IPS-11a (cell line): Measurements from ENCODE around the gene MYH7.
"Not testable (repeated sequence)": the region's sequence is repeated elsewhere in the genome, so short reads cannot be mapped to it uniquely, and the experiment has no call there.

Experiments
- H3K4me3 ChIP-seq: one replicate; pipeline ENCODE4 v1.5.1; 2013; ENCODE audit warnings: low read depth, low read length, control low read depth

MYH7 gene

DNA sequence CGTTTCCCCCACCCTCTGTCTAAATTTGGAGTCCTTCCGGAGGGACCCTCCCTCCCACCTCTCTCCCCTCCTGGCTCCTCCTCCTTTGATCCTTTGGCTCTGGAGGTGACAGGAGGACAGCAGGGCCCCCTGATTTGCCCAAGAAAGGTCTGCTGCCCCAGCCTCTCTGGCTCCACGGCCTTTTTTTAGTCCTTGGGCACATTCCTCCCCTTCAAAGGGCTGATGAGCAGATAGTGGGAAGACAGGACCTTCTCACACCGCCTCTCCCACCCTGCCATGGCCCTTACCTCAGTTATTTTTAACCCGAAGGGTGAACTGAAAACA, 27.2 kb downstream of the MYH7 start:
- no peak overlapping the region for H3K4me3 ChIP-seq

DNA sequence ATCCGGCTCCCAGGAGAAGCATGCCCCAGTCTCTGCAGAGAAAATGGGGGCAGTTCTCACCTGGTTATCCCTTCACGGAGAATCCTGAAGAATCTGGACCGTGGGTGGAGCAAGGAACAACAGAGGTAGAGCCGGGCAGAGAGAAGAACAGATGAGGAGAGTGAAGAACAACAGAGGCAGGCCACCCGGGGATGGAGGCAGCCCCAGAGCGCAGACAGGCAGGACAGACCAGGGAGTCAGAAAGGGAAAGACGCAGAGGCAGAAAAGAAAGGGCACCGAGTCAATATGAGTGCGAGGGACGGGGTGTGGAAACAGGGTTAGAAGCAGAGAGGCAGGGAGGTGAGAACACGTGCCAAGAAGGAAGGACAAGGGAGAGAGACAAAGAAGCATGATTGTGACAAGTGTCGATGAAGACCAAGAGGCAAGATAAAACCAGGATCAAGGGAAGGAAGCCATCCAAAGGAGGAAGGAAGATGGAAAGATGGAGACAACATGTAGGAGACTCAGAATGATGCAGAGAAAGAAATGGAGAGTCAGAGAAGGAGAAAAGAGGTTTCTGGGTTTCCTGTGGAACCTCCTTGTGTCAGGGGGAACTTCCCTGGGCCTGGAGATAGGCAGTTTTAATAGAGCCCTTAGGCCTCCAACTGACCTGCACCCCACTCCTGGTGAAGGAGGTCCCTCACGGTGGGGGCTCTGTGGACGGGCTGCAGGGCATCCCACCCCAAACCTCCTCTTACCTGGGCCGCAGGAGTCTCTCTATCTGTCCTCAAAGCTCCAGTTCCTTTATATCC, 27.7 kb downstream of the MYH7 start, which contains the start of gene MYH6:
MYH6 (minus strand) TSS at position 758 of the 791 bp plus-strand sequence. CDS start 1,050 bp downstream, outside the sequence.
- no peak within 1 kb of the TSS for H3K4me3 ChIP-seq

DNA sequence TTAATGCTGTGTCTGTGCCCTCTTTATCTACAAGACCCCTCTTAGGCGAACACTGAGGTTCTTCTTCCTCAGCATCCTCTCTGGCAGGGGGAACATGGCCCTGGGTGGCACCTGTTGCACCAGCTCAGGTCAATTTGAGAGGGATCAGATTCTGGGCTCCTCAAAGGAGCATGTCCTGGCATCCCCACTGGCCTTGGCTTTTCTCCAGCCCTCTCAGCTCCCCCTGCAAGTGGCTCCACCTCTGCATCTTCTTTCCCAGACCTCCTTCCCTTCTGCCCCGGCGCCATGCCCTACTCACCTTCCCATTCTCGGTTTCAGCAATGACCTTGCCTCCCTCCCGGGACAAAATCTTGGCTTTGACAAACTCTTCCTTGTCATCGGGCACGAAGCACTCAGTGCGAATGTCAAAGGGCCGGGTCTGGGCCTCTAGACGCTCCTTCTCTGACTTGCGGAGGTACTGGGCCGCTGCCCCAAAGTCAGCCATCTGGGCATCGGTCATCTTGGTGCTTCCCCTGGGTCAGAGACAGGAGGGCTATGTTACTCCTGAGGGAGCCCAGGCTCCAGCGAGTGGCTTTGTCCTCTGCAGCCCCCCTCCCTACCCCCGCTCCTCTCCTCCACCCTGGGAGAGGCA, 28.6 kb downstream of the MYH7 start:
- no peak overlapping the region for H3K4me3 ChIP-seq

DNA sequence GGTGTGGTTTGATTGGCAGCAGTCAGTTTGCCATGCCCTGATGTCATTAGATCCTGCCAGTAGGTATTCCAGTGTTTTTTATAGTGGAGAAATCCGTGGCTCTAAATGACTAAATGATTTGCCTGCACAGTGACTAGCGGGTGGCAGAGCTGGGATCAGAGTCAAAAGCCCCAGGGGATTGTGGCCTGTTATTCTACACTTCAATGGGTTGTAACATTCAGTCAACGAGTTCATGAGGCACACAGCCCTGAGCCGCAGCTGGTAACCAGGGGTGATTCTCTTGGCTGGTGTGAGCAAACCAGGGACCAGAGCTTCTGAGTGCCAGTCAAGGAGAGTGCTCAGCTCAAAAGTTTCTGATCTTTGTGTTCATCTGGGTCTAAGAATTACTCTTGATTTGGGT, 29.2 kb downstream of the MYH7 start:
- H3K4me3 ChIP-seq: no peak overlapping the region

DNA sequence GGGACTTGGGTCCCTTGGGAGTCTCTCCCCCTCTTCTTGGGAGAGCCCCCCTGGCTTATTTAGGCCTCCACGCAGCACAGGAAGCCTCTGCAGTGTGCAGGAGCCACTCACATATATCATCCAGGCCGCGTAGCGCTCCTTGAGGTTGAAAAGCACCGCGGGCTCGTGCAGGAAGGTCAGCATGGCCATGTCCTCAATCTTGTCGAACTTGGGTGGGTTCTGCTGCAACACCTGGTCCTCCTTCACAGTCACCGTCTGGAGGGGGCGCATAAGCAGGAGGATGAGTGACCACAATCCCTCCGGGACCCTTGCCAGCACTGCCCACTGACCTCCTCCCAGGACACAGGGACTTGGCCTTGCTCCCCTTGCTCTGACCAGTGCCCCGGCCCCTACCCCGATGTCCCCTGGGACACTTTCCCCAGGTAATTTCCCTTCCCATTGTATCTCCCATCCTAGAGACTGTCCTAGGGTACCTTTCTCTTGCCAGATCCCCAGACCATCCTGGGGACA, 29.9 kb downstream of the MYH7 start:
- H3K4me3 ChIP-seq: no peak overlapping the region

DNA sequence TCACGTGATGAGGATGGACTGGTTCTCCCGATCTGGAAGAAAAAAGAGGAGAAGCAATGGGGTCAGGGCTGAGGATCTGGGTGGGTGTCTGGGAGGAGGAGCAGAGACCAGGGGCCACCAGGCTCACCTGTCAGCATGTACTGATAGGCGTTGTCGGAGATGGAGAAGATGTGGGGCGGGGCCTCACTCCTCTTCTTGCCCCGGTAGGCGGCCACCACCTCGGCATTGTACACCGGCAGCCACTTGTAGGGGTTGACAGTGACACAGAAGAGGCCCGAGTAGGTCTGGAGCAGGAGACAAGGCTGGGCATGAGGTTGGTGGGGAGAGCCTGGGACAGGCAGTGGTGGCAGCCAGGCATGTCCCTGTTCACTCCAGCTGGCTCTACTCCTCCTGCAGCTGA, 30.4 kb downstream of the MYH7 start:
- H3K4me3 ChIP-seq: no peak overlapping the region

DNA sequence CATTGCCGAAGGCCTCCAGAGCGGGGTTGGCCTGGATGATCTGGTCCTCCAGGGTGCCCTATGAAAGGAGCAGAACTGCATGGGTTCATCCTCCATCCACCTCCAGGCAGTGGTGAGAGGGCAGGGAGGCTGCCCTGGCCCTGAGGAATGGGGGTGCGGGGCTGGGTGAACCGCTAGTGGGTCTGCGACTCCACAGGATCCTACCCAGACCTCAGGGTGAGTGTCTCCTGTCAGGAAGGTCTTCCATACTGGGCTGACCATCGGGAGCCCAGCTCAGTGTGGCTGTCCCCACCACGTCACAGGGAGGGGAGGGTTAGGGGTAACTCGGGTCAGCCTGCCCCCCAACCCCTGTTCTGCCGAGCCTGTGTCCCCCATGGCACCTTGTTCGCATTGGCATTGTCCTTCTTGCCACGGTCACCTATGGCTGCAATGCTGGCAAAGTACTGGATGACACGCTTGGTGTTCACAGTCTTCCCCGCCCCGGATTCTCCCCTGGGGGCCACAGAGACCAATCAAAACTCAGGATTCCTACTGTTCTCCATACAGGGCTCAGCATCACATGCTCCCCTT, 31.0 kb downstream of the MYH7 start:
- no peak overlapping the region for H3K4me3 ChIP-seq

DNA sequence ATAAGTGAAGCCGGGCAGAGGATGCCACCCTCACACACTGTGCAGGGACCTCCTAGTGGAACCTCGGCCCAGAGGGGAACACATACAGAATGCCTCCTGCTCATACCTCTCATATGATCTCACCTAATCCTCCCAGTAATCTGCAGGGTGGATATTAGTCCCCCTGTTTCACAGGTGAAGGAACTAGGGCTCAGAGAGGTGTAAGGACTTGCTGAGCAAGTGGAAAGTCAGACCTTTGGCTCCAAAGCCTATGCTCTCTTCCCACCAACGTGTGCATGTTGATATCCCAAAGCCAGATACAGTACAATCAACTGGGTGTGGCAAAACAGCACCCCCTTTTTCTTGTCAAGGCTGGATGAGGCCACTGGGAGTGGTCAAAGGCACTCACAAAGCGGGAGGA, 31.6 kb downstream of the MYH7 start:
- H3K4me3 ChIP-seq: no peak overlapping the region

DNA sequence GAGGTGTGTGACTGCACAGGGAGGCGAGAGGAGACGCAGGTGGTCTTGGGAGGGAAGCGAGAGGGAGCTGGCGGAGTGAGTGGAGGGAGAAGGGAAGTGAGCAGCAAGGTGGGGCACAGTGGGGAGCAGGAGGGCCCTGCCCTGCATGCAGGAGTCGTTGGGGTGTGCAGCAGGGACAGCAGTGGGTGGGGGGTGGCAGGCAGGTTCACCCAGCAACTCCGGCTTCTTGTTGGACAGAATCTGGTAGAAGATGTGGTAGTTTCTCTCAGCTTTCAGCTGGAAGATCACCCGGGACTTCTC, 32.4 kb downstream of the MYH7 start:
- no peak overlapping the region for H3K4me3 ChIP-seq

DNA sequence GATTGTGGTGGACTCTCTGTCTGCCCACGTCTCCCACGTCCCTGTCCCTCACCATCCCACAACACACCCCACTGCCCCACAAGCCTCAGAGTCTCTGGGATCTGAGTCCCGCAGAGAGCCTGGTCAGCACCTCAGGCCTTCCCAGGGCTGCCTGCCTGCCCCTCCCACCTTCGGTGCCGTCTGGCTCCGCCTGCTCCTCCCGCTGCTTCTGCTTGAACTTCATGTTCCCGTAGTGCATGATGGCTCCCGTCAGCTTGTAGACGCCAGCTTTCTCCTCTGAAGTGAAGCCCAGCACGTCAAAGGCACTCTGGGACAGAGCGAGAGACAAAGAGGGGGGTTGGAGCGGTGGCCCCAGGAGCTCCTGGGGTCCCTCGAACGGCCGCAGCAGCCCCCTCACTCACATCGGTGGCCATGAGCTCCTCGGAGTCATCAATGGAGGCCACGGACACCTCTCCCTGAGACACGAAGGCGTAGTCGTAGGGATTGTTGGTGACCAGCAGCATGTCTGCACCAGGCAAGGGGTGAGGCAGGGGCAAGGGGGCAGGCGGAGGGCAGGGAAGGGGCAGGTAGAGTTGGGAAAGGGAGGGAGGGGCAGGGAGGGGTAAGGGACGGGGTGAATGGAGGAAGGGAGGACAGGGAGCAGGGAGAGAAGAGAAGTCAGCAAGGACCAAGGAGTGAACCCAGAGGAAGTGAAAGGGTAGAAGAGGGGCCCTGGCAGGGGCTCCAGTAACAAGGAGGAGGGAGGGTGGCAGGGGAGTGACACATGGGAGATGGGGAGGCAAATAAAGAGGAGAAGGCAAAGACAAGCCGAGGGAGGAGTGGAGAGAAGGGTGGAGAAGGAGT, 32.9 kb downstream of the MYH7 start:
- no peak overlapping the region for H3K4me3 ChIP-seq

DNA sequence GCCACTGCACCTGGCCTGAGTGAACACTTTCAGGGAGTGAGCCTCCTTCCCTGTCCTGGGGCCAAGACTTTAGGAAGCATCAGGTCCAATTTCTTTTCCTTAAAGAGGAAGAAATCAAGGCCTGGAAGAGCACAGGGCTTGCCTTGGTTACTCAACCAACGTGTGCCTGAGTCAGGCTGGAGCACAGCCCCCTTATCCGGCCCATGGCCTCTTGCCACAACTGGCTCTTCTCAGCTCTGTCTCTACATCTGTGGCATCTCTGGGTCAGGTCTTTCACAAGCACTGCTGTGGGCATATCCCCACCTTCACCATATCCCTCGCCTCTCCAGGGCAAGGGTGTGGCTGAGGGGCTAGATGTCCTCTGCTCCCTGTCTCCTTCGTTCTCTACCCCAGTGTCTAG, 34.2 kb downstream of the MYH7 start:
- H3K4me3 ChIP-seq: no peak overlapping the region

DNA sequence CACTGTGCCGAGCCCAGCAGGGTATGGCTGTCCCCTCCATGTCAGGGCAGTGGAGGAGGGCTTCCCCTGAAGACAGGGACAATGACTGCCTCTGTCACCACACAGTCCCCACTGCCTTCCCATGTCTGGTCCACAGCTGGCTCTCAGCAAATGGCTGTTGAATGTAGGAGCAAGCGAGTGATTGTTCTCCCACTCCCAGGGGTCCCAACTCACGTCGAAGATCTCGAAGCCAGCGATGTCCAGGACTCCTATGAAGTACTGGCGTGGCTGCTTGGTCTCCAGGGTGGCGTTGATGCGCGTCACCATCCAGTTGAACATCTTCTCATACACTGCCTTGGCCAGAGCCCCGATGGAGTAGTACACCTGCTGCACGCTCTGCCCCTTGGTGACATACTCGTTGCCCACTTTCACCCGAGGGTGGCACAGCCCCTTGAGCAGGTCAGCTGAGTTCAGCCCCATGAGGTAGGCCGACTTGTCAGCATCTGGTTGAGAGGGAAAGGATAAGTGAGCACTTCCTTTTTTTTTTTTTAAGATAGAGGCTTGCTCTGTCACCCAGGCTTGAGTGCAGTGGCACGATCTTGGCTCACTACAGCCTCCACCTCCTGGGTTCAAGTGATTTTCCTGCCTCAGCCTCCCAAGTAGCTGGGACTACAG, 34.8 kb downstream of the MYH7 start:
- not testable (repeated sequence) for H3K4me3 ChIP-seq

DNA sequence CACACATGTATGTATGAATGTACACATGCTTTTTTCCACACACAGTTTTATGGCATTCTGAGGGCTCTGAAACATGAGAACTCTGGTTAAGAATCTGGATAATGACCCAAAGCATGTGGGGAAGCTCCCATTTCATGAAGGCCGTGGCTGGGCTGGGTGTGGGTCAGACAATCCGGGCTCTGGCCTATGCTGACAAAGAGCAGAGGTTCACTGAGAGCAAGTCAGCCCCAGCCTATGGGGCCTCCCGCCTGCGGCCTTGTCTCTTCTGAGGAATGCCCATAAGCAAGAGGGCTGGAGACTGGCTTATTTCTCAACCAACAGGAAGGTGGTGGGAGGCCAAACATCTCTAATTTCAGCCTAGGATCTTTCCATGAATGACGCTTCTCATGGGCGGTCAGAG, 35.9 kb downstream of the MYH7 start:
- no peak overlapping the region for H3K4me3 ChIP-seq

DNA sequence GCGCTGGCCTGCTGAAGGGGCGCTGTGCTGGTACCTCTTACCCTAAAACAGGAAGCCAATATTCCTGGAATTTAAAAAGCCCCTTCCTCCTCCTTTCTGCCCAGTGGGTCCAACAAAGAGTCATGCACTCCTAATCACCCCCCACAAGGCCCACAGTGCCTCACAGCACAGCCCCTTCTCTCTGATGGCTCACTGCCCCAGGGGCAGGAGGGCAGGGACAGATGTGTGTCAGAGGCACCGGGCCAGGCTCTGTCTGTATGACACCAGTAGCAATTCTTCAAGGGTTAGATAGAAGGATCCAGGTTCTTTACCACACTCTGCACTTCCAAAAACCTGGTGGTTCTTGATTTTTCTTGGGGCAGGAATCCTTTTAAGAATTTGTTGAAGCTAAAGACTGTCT, 36.3 kb downstream of the MYH7 start:
- no peak overlapping the region for H3K4me3 ChIP-seq

DNA sequence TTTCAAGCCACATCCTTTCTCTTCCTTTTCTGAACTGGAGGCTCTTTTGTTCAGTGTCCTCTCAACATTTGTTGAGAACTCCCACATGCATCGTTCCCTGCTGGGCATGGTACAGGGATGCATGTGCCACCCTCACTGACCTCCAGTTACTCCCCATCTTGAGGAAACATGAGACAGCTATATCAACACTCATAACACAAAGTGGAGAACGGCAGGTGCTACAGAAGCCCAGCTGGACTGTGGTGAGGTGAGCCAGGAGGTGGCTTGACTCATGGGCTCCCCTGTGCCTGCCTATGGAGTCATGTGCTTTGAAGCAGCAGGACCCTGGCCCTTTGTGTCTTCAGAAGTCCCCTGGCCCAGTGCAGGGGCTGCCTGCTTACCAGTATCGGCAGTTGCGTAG, 37.1 kb downstream of the MYH7 start:
- H3K4me3 ChIP-seq: no peak overlapping the region

DNA sequence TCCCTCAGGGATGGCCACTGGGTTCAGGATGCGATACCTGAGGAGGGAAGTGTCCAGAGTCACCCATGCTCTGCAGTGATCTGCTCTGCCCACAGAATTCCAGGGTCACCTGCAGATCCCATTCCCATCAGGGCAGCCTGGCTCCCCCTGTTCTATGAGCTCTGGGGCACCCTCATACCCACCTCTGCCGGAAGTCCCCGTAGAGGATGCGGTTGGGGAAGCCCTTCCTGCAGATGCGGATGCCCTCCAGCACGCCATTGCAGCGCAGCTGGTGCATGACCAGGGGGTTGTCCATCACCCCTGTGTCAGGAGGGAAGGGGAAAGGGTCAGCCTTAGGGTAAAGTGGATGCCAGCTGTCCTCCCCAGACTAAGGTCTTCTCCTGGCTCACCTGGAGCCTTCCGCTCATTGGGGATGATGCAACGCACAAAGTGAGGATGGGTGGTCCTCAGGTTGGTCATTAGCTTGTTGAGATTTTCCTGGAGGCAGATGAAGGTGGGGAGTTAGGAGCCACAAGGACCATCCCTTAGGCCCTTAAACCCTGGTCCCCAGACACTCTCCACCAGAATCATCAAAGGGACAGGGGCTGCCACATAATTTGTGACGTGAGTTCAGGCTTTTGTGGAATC, 38.6 kb downstream of the MYH7 start:
- no peak overlapping the region for H3K4me3 ChIP-seq

DNA sequence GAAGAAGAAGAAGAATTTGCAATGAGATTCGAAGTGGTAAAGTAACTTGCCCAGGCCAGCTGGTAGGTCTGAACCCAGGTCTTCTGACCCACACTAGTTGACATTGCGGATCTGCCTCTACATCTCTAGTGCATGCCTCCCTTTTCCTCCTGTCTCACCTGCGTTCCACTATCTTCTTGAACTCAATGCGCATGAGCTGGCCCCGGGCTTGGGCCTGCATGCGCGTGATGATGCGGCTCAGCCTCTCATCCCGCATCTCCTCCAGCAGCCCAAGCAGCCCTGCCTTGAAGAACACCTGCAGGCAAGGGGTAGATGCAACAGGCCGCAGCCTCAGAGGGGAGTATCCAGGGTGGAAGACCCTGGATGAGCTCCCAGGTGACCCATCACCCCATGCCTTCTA, 39.3 kb downstream of the MYH7 start:
- H3K4me3 ChIP-seq: no peak overlapping the region

DNA sequence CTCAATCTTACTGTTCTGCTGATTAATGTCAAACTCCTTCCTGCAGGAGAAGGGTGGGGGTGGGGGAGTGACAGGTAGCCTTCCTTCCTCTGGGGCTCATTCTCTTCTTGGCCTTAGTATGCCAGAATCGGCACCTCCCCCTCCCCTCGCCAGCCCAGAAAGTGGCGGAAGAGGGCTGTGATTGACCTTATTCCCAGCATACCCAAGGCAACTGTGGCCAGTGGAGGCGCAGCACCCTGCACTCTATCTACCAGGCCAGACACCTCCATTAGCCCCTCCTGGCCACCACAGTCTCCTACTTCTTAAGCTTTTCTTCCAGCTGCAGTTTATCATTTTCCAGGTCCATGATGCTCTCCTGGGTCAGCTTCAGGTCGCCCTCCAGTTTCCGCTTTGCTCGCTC, 42.8 kb downstream of the MYH7 start:
- no peak overlapping the region for H3K4me3 ChIP-seq

DNA sequence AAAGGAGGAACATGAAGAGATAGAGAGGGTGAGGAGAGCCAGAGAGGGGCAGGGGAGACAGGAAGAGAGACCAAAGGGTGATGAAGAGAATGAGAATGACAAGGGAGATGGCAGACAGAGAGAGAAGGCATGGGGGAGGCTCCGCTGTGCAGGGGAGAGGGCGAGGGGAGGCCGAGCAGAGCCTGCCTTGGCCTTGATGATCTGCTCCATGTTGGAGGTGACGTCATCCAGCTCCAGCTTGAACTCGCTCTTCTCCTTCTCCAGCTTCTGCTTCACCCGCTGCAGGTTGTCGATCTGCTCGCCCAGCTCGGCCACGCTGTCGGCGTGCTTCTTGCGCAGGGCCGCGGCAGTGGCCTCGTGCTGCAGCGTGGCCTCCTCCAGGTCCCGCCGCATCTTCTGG, 45.6 kb downstream of the MYH7 start:
- H3K4me3 ChIP-seq: not testable (repeated sequence)

DNA sequence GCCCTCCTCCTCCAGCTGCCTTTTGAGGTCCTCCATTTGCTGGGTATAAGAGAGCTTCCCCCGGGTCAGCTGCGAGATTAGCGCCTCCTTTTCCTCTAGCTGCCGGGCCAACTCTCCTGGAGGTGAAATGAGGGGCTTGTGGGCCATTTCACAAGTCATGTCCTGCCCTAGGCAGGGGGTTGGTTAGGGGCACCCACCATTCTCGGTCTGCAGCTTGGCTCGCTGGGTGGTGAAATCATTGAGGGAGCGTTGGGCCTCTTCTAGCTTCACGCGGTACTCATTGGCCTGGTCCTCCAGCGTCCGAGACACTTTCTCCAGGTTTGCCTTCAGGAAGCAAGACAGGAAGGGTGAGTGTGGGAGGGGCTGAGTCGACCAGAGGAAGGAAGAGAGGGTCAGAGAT, 46.1 kb downstream of the MYH7 start:
- H3K4me3 ChIP-seq: no peak overlapping the region

DNA sequence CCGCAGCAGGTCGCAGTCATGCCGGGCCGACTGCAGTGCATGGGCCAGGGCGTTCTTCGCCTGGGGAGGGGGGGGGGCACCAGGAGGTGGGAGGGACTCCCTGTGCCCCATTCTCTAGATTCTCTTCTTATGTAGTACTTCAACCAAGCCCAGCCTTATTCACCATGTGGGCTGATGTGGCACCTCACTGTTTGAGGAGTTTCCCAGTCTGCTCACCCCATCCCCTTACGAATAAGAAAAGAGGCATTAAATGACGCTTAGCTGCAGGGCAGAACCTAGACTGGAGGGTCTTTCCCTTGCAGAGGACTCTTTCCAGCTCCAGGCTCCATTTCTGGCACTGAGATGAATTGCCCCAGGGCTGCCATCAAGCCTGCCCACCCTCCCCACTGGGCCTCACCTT, 46.5 kb downstream of the MYH7 start:
- no peak overlapping the region for H3K4me3 ChIP-seq
